ENCODE results near the gene RLIM.

Gene RLIM

DNA sequence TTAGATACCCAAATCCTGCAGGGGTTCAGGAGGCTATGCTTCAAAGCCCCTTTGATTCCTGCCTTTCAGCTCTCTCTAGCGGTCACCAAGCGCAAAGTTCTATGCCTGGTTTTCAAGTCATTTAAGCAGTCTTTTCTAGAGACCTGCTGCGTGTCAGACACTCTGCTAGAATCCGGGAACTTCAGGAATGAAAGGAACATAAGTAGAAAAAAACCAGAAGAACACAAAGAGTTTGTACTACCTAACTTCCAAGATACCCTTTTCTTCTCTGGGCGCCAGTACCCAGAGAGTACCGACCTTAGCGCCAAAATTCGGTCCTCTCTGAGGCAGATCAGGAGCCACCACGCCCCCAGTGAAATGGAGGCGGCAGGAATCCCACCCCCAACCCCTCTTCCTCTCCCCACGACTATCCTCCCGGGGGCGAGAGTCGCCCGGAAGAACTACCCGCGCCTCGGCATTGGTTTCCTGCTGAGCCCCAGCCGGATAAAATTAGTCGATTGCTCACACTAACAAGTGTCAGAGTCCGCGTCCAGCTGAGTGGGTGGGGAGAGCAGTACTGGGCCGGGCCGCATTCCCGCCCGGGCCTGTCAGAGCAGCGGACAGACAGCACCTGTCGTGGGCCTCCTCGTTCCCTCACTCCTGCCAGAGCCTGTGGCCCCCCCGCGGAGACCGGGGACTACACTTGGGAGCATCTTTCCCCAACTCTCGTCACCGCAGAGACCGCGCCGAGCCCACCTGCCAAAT lies 78.8 kb downstream of the RLIM start:
- DNase-seq, result no peak

Data from CD4-positive, alpha-beta T cell treated with Interleukin-15 for 1 hour (primary cell).